H1 (cell line): ENCODE results near the gene BNIP2. TPM values are rescaled to one million over a fixed set of nuclear protein-coding genes. Genes with fewer than 3 reads are reported as not detected.

Source experiments
- CTCF ChIA-PET: fragments of 300-600 bp; sonication (Branson Sonifier 250); formaldehyde crosslinking; loops from one replicate; lab custom pipeline; 2021; ENCODE audit not compliant: partially characterized antibody; lab: Charles Lee
- POLR2A ChIA-PET: fragments of 300-600 bp; sonication (Branson Sonifier 250); formaldehyde crosslinking; loops from one replicate; lab custom pipeline; 2021; ENCODE audit warnings: inconsistent platforms; ENCODE audit not compliant: partially characterized antibody; lab: Charles Lee
- DNase-seq, 2 experiments: peaks; one replicate each; pipeline versions ENCODE4 v3.0.0 to v3.0.0-alpha.2; 2010 to 2022; ENCODE audit warnings: low spot score in 2 of 2, low read depth in 1 of 2, mixed read lengths in 1 of 2
- FAIRE-seq: peaks from 2 replicates; lab custom pipeline; 2011; peaks lifted over from hg19 to GRCh38; lab: Jason Lieb, UNC
- H2AFZ ChIP-seq: 2 replicates; pipeline ENCODE4 v1.8.1; 2012; ENCODE audit warnings: low read length, inconsistent platforms
- H2AK5ac ChIP-seq: 2 replicates; pipeline ENCODE4 v1.6.1; 2013; ENCODE audit warnings: low read depth, low read length
- H2BK120ac ChIP-seq: replicated peaks from 2 replicates; pipeline ENCODE3; 2013; ENCODE audit warnings: low read depth, low read length, inconsistent platforms
- H2BK12ac ChIP-seq: 2 replicates; pipeline ENCODE4 v1.6.1; 2013; ENCODE audit warnings: low read depth, low read length
- H2BK15ac ChIP-seq: 2 replicates; pipeline ENCODE4 v1.6.1; 2013; ENCODE audit warnings: low read length
- H2BK20ac ChIP-seq: 2 replicates; pipeline ENCODE4 v1.6.1; 2013; ENCODE audit warnings: low read length
- H2BK5ac ChIP-seq: 2 replicates; pipeline ENCODE4 v1.6.1; 2013; ENCODE audit warnings: low read depth, low read length
- H3K14ac ChIP-seq: 2 replicates; pipeline ENCODE4 v1.6.1; 2013; ENCODE audit warnings: inconsistent platforms; ENCODE audit not compliant: insufficient read length
- H3K18ac ChIP-seq: 2 replicates; pipeline ENCODE4 v1.6.1; 2013; ENCODE audit warnings: low read length; ENCODE audit errors: extremely low read depth
- H3K23ac ChIP-seq: 2 replicates; pipeline ENCODE4 v1.6.1; 2013; ENCODE audit warnings: inconsistent platforms; ENCODE audit not compliant: insufficient read length
- H3K23me2 ChIP-seq: 2 replicates; pipeline ENCODE4 v1.6.1; 2013; ENCODE audit warnings: low read depth, low read length
- H3K27ac ChIP-seq: 2 replicates; pipeline ENCODE4 v1.6.1; 2011; ENCODE audit warnings: low read depth, low read length, inconsistent platforms
- H3K27me3 ChIP-seq, 4 experiments: replicated peaks in 1 of 4; 1 replicate in 1 of 4; 2 replicates in 3 of 4; pipeline versions ENCODE4 v1.6.1 to v1.8.1; 2011 to 2013; ENCODE audit warnings: low read length in 3 of 4, mild to moderate bottlenecking in 3 of 4, inconsistent platforms in 2 of 4, mixed read lengths in 2 of 4, moderate library complexity in 1 of 4; ENCODE audit not compliant: control insufficient read depth in 3 of 4, insufficient read depth in 3 of 4; ENCODE audit errors: extremely low read depth in 1 of 4
- H3K36me3 ChIP-seq, 4 experiments: 2 replicates each; pipeline versions ENCODE4 v1.6.1 to v1.8.1; 2011 to 2013; ENCODE audit warnings: mild to moderate bottlenecking in 4 of 4, low read length in 3 of 4, moderate library complexity in 2 of 4, control low read depth in 1 of 4, inconsistent platforms in 1 of 4; ENCODE audit not compliant: insufficient read depth in 4 of 4, control insufficient read depth in 2 of 4
- H3K4ac ChIP-seq: replicated peaks from 2 replicates; pipeline ENCODE3; 2013; ENCODE audit warnings: low read length, low read depth, mixed read lengths, inconsistent platforms; ENCODE audit not compliant: insufficient read length
- H3K4me1 ChIP-seq, 4 experiments: replicated peaks in 1 of 4; 1 replicate in 1 of 4; 2 replicates in 3 of 4; pipeline versions ENCODE4 v1.6.1 to v1.8.1; 2011 to 2013; ENCODE audit warnings: low read length in 3 of 4, inconsistent platforms in 2 of 4, mixed read lengths in 1 of 4; ENCODE audit not compliant: insufficient read depth in 4 of 4, control insufficient read depth in 3 of 4
- H3K4me2 ChIP-seq, 2 experiments: 2 replicates each; pipeline versions ENCODE4 v1.6.1 to v1.8.1; 2011 to 2013; ENCODE audit warnings: low read depth in 2 of 2, low read length in 2 of 2, control low read depth in 1 of 2, inconsistent platforms in 1 of 2, mild to moderate bottlenecking in 1 of 2; ENCODE audit not compliant: insufficient read depth in 1 of 2
- H3K4me3 ChIP-seq, 4 experiments: fragments of 200-600, 300-600 bp in 1 of 4; sonication (generic), shearing (Covaris generic), sonication (Bioruptor Twin) in 1 of 4; 2 replicates each; pipeline versions ENCODE4 v1.5.1 to v1.8.1; 2011 to 2016; ENCODE audit warnings: low read length in 4 of 4, low read depth in 3 of 4, control low read depth in 2 of 4, inconsistent platforms in 2 of 4, mild to moderate bottlenecking in 2 of 4, mixed read lengths in 1 of 4, moderate library complexity in 1 of 4; ENCODE audit not compliant: insufficient read depth in 2 of 4; ENCODE audit errors: extremely low read depth in 1 of 4
- H3K56ac ChIP-seq: replicated peaks from 2 replicates; pipeline ENCODE3; 2013; ENCODE audit warnings: low read depth, mild to moderate bottlenecking, mixed read lengths, low read length, inconsistent platforms; ENCODE audit not compliant: insufficient read length
- H3K79me1 ChIP-seq: 2 replicates; pipeline ENCODE4 v1.6.1; 2013; ENCODE audit warnings: low read depth, low read length, control low read depth
- H3K79me2 ChIP-seq, 2 experiments: 2 replicates each; pipeline versions ENCODE4 v1.6.1 to v1.8.1; 2012 to 2013; ENCODE audit warnings: low read length in 2 of 2, mild to moderate bottlenecking in 2 of 2, inconsistent platforms in 1 of 2; ENCODE audit not compliant: insufficient read depth in 2 of 2, control insufficient read depth in 1 of 2
- H3K9ac ChIP-seq, 4 experiments: replicated peaks in 1 of 4; 1 replicate in 1 of 4; 2 replicates in 3 of 4; pipeline versions ENCODE4 v1.6.1 to v1.8.1; 2011 to 2013; ENCODE audit warnings: low read depth in 3 of 4, low read length in 3 of 4, control low read depth in 2 of 4, mild to moderate bottlenecking in 2 of 4, moderate library complexity in 2 of 4, inconsistent platforms in 1 of 4; ENCODE audit errors: extremely low read depth in 1 of 4
- H3K9me3 ChIP-seq, 2 experiments: 2 replicates each; pipeline versions ENCODE4 v1.6.1 to v1.8.1; 2012 to 2013; ENCODE audit warnings: mild to moderate bottlenecking in 2 of 2, moderate library complexity in 2 of 2, control low read depth in 1 of 2, inconsistent platforms in 1 of 2, low read depth in 1 of 2, low read length in 1 of 2, mixed read lengths in 1 of 2; ENCODE audit not compliant: insufficient read depth in 2 of 2
- H4K20me1 ChIP-seq, 2 experiments: replicated peaks in 1 of 2; 2 replicates each; pipeline versions ENCODE3 to v1.8.1; 2011 to 2013; ENCODE audit warnings: inconsistent platforms in 2 of 2, low read length in 2 of 2, mild to moderate bottlenecking in 1 of 2; ENCODE audit not compliant: insufficient read depth in 2 of 2, control insufficient read depth in 1 of 2
- H4K5ac ChIP-seq: 2 replicates; pipeline ENCODE4 v1.6.1; 2013; ENCODE audit warnings: low read length, low read depth, mixed read lengths, inconsistent platforms; ENCODE audit not compliant: insufficient read length
- H4K8ac ChIP-seq: 2 replicates; pipeline ENCODE4 v1.8.0; 2013; ENCODE audit warnings: mild to moderate bottlenecking, moderate library complexity, low read length, inconsistent platforms; ENCODE audit not compliant: insufficient read depth; ENCODE audit errors: extremely low read depth
- H4K91ac ChIP-seq: replicated peaks from 2 replicates; pipeline ENCODE3; 2013; ENCODE audit warnings: low read length, mixed read lengths, inconsistent platforms; ENCODE audit not compliant: insufficient read length
- BCL11A ChIP-seq, 2 experiments: IDR thresholded peaks; one replicate each; pipeline ENCODE4 v1.6.1; 2011; ENCODE audit warnings: low read depth in 2 of 2, low read length in 2 of 2, mild to moderate bottlenecking in 2 of 2
- CEBPB ChIP-seq: IDR thresholded peaks from 2 replicates; pipeline ENCODE4 v1.6.1; 2012; ENCODE audit warnings: low read depth, low read length
- CHD2 ChIP-seq: IDR thresholded peaks from 2 replicates; pipeline ENCODE4 v1.6.1; 2012; ENCODE audit warnings: low read length, improper control_type of control experiment
- EP300 ChIP-seq, 2 experiments: IDR thresholded peaks; 1 replicate in 1 of 2; 2 replicates in 1 of 2; pipeline ENCODE4 v1.6.1; 2011 to 2012; ENCODE audit warnings: low read depth in 2 of 2, low read length in 2 of 2, mild to moderate bottlenecking in 2 of 2, borderline replicate concordance in 1 of 2, inconsistent platforms in 1 of 2, moderate library complexity in 1 of 2
- FOSL1 ChIP-seq: IDR thresholded peaks from 2 replicates; pipeline ENCODE4 v1.6.1; 2011; ENCODE audit warnings: mild to moderate bottlenecking, low read depth, low read length, moderate library complexity; ENCODE audit not compliant: insufficient read depth
- POLR2A ChIP-seq, 2 experiments: IDR thresholded peaks; 1 replicate in 1 of 2; 2 replicates in 1 of 2; pipeline ENCODE4 v1.6.1; 2011; ENCODE audit warnings: low read depth in 2 of 2, low read length in 2 of 2, mild to moderate bottlenecking in 2 of 2; ENCODE audit errors: control extremely low read depth in 1 of 2
- SUZ12 ChIP-seq: fragments of 200-600 bp; sonication (generic); IDR thresholded peaks from 2 replicates; pipeline ENCODE4 v1.6.1; 2012; ENCODE audit warnings: mild to moderate bottlenecking, inconsistent platforms, low read length, moderate library complexity, mixed read lengths
- WGBS, 2 experiments: shearing (Covaris generic) in 1 of 2; methylation state at CpG; one replicate each; pipeline versions ENCODE4 v1.1.6 to v1.1.7; 2013 to 2015; ENCODE audit warnings: low lambda C conversion rate in 2 of 2, mixed read lengths in 2 of 2, inconsistent platforms in 1 of 2, low coverage in 1 of 2, missing lambda C conversion rate in 1 of 2; ENCODE audit not compliant: insufficient replicate concordance in 2 of 2, insufficient coverage in 1 of 2, insufficient read length in 1 of 2; ENCODE audit errors: extremely low coverage in 1 of 2, missing lambda C conversion rate in 1 of 2; 5-methylcytosine and 5-hydroxymethylcytosine counted together
- polyA plus RNA-seq, 7 experiments: library from polyadenylated mRNA; depleted of rRNA in 3 of 7; stranded (reverse) in 5 of 7; unstranded in 2 of 7; fragments of >200 nt in 5 of 7; fragments of 200-250 nt in 2 of 7; gene quantifications; 1 replicate in 5 of 7; 2 replicates in 1 of 7; 4 replicates in 1 of 7; pipeline versions ENCODE4 v1.2.1 to v1.2.3, GENCODE V29; 2011 to 2013; ENCODE audit warnings: missing spikeins in 2 of 7, mixed read lengths in 2 of 7
- total RNA-seq: library from RNA; stranded (reverse); fragmentation: NEBNext Ultra II Directional; extraction: Animal tissue kit (Norgen Biotek cat#: 25700); gene quantifications from 2 replicates; pipeline ENCODE4 v1.2.1, GENCODE V29; 2021
- TF ChIP-seq, protein P1 (sequence below): IDR thresholded peaks from 2 replicates; pipeline ENCODE4 v1.6.1; 2012; ENCODE audit warnings: inconsistent platforms

Gene BNIP2
- total and polyA plus RNA-seq, 2 of the 8 experiments (the other 6 are each of a cell fraction or from before 2014, with no cell fraction given): 11.8 to 40.6 TPM

- no peak overlapping the region for H2AK5ac ChIP-seq
- H2BK15ac ChIP-seq: no peak overlapping the region
- H3K9me3 ChIP-seq: no peaks in the 10 kb centered on the region
- DNase-seq (no peak), FAIRE-seq (no peak)
- H2BK120ac ChIP-seq: no peak overlapping the region
- no peak overlapping the region for H3K18ac ChIP-seq
- no peaks in the 10 kb centered on the region for H3K27me3 ChIP-seq
- H4K5ac ChIP-seq: no peak overlapping the region
- H3K4me3 ChIP-seq: no peak overlapping the region
- no peak overlapping the region for H3K27ac ChIP-seq
- no peak overlapping the region for H3K4me2 ChIP-seq
- H2BK20ac ChIP-seq: no peak overlapping the region
- POLR2A ChIA-PET: no interaction called here
- no peak overlapping the region for H2BK12ac ChIP-seq
- no peak overlapping the region for H3K56ac ChIP-seq
- no peaks in the 10 kb centered on the region for H3K79me1 ChIP-seq
- no peak overlapping the region for H4K8ac ChIP-seq
- no peaks in the 10 kb centered on the region for H3K36me3 ChIP-seq
- H3K14ac ChIP-seq: no peak overlapping the region
- CTCF ChIA-PET: interaction anchor here (2.7 kb wide), 1 partner anchor 11 kb away, joined by 10 read pairs; no protein-coding TSS in a partner anchor
- 100% methylated on average over 2 of the region's 3 CpGs; no CpG with 5 or more reads in 1 of the 2 experiments for WGBS, 2 experiments
- H2BK5ac ChIP-seq: no peak overlapping the region
- H3K4ac ChIP-seq: no peak overlapping the region
- H3K23me2 ChIP-seq: no peaks in the 10 kb centered on the region
- no peak overlapping the region for H2AFZ ChIP-seq
- no peak overlapping the region for H4K91ac ChIP-seq
- H3K23ac ChIP-seq: no peak overlapping the region
- no peaks in the 10 kb centered on the region for H3K4me1 ChIP-seq
- no peak overlapping the region for H3K9ac ChIP-seq
- no peaks in the 10 kb centered on the region for H3K79me2 ChIP-seq
- H4K20me1 ChIP-seq: no peaks in the 10 kb centered on the region
- TF ChIP-seq FOSL1 (no peak), CEBPB (no peak), POLR2A (IDR thresholded peaks at IDR 0.05; ENCODE audit: control extremely low read depth in 1 of 2, low read depth in 2 of 2, low read length in 2 of 2) (no peak), CHD2 (no peak), BCL11A (IDR thresholded peaks at IDR 0.05; ENCODE audit: low read depth in 2 of 2, low read length in 2 of 2) (no peak), SUZ12 (no peak), EP300 (IDR thresholded peaks at IDR 0.05; ENCODE audit: borderline replicate concordance in 1 of 2, low read depth in 2 of 2, low read length in 2 of 2) (no peak)
- TF ChIP-seq, protein P1, sequence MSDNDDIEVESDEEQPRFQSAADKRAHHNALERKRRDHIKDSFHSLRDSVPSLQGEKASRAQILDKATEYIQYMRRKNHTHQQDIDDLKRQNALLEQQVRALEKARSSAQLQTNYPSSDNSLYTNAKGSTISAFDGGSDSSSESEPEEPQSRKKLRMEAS: no peak
These were observed 24.1 kb upstream of the BNIP2 start for GRCh38 chr15:59713177-59713576.
